Measurements from ENCODE around the gene CDK10. TPM values are rescaled to one million over a fixed set of nuclear protein-coding genes. Genes with fewer than 3 reads are reported as not detected.

CDK10 gene
- total and polyA plus RNA-seq, 10 of the 15 experiments (the other 5 are each of a cell fraction or from before 2014, with no cell fraction given) = 1.5 to 58.7 (median 36.0) TPM

DNA sequence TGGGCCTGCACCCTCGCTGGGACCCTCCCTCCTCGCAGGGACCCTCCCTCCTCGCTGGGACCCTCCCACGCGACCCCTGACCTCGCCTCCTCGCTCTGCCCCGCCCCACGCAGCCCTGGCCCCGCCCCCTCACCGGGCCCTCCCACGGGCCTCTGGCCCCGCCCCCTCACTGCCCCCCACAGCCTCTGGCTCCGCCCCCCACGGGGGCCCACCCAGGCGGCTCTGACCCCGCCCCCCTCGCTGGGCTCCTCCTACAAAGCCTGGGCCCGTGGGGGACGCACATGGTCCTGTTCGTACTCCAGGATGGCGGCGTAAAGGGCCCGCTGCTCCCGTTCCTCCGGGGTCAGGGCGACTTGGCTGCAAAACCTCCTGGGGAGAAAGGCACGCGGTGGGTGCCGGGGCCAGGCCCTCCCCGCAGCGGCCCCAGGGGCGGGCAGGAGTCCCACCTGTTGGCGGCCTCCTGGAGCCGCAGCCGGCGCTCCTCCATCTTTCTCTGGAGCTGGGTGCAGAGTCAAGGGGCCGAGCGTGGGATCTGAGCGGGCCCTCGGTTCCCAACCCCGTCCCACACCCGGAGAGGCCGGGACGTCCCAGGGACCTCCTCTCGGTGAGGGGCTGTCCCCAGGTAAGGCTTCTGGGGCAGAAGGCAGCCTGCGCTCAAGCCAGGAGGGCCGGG is 25.2 kb downstream of the CDK10 start (continued):
- no peak for TF ChIP-seq ATF7 (IDR thresholded peaks at IDR 0.05; ENCODE audit: low read depth)
- TF ChIP-seq HDGF (IDR thresholded peaks at IDR 0.05) = no peak
- TF ChIP-seq ZSCAN29 (IDR thresholded peaks at IDR 0.05) = no peak
- TF ChIP-seq, protein P1, sequence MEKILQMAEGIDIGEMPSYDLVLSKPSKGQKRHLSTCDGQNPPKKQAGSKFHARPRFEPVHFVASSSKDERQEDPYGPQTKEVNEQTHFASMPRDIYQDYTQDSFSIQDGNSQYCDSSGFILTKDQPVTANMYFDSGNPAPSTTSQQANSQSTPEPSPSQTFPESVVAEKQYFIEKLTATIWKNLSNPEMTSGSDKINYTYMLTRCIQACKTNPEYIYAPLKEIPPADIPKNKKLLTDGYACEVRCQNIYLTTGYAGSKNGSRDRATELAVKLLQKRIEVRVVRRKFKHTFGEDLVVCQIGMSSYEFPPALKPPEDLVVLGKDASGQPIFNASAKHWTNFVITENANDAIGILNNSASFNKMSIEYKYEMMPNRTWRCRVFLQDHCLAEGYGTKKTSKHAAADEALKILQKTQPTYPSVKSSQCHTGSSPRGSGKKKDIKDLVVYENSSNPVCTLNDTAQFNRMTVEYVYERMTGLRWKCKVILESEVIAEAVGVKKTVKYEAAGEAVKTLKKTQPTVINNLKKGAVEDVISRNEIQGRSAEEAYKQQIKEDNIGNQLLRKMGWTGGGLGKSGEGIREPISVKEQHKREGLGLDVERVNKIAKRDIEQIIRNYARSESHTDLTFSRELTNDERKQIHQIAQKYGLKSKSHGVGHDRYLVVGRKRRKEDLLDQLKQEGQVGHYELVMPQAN (conservative IDR thresholded peaks at IDR 0.05) = peak; percentile 59
- TF ChIP-seq TCF3 (IDR thresholded peaks at IDR 0.05; ENCODE audit: borderline replicate concordance, insufficient read depth, low read depth, low read length) = 0 out of 2 replicates have a peak, but pooled peaks have one; percentile 26
- no peak for TF ChIP-seq NBN (IDR thresholded peaks at IDR 0.05)
- no peak for TF ChIP-seq WRNIP1 (IDR thresholded peaks at IDR 0.05; ENCODE audit: borderline replicate concordance, low read depth, low read length)
- TF ChIP-seq, protein P2, sequence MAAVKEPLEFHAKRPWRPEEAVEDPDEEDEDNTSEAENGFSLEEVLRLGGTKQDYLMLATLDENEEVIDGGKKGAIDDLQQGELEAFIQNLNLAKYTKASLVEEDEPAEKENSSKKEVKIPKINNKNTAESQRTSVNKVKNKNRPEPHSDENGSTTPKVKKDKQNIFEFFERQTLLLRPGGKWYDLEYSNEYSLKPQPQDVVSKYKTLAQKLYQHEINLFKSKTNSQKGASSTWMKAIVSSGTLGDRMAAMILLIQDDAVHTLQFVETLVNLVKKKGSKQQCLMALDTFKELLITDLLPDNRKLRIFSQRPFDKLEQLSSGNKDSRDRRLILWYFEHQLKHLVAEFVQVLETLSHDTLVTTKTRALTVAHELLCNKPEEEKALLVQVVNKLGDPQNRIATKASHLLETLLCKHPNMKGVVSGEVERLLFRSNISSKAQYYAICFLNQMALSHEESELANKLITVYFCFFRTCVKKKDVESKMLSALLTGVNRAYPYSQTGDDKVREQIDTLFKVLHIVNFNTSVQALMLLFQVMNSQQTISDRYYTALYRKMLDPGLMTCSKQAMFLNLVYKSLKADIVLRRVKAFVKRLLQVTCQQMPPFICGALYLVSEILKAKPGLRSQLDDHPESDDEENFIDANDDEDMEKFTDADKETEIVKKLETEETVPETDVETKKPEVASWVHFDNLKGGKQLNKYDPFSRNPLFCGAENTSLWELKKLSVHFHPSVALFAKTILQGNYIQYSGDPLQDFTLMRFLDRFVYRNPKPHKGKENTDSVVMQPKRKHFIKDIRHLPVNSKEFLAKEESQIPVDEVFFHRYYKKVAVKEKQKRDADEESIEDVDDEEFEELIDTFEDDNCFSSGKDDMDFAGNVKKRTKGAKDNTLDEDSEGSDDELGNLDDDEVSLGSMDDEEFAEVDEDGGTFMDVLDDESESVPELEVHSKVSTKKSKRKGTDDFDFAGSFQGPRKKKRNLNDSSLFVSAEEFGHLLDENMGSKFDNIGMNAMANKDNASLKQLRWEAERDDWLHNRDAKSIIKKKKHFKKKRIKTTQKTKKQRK (IDR thresholded peaks at IDR 0.05; ENCODE audit: low read depth, low read length) = no peak
- peak; percentile 33; the same call in 1 of the 2 replicates for TF ChIP-seq LARP7 (IDR thresholded peaks at IDR 0.05)
- TF ChIP-seq BRCA1 (IDR thresholded peaks at IDR 0.05; ENCODE audit: low read depth, low read length) = no peak
- no peak for TF ChIP-seq MTA2 (IDR thresholded peaks at IDR 0.05; ENCODE audit: low read depth)
- TF ChIP-seq NFYB (IDR thresholded peaks at IDR 0.05; ENCODE audit: insufficient read depth, low read depth, low read length) = no peak
- TF ChIP-seq, protein P3, sequence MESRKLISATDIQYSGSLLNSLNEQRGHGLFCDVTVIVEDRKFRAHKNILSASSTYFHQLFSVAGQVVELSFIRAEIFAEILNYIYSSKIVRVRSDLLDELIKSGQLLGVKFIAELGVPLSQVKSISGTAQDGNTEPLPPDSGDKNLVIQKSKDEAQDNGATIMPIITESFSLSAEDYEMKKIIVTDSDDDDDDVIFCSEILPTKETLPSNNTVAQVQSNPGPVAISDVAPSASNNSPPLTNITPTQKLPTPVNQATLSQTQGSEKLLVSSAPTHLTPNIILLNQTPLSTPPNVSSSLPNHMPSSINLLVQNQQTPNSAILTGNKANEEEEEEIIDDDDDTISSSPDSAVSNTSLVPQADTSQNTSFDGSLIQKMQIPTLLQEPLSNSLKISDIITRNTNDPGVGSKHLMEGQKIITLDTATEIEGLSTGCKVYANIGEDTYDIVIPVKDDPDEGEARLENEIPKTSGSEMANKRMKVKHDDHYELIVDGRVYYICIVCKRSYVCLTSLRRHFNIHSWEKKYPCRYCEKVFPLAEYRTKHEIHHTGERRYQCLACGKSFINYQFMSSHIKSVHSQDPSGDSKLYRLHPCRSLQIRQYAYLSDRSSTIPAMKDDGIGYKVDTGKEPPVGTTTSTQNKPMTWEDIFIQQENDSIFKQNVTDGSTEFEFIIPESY (IDR thresholded peaks at IDR 0.05) = no peak
- TF ChIP-seq, protein P4, sequence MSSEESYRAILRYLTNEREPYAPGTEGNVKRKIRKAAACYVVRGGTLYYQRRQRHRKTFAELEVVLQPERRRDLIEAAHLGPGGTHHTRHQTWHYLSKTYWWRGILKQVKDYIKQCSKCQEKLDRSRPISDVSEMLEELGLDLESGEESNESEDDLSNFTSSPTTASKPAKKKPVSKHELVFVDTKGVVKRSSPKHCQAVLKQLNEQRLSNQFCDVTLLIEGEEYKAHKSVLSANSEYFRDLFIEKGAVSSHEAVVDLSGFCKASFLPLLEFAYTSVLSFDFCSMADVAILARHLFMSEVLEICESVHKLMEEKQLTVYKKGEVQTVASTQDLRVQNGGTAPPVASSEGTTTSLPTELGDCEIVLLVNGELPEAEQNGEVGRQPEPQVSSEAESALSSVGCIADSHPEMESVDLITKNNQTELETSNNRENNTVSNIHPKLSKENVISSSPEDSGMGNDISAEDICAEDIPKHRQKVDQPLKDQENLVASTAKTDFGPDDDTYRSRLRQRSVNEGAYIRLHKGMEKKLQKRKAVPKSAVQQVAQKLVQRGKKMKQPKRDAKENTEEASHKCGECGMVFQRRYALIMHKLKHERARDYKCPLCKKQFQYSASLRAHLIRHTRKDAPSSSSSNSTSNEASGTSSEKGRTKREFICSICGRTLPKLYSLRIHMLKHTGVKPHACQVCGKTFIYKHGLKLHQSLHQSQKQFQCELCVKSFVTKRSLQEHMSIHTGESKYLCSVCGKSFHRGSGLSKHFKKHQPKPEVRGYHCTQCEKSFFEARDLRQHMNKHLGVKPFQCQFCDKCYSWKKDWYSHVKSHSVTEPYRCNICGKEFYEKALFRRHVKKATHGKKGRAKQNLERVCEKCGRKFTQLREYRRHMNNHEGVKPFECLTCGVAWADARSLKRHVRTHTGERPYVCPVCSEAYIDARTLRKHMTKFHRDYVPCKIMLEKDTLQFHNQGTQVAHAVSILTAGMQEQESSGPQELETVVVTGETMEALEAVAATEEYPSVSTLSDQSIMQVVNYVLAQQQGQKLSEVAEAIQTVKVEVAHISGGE (CRISPR knock-in tag; IDR thresholded peaks at IDR 0.05) = no peak
- TF ChIP-seq, protein P5, sequence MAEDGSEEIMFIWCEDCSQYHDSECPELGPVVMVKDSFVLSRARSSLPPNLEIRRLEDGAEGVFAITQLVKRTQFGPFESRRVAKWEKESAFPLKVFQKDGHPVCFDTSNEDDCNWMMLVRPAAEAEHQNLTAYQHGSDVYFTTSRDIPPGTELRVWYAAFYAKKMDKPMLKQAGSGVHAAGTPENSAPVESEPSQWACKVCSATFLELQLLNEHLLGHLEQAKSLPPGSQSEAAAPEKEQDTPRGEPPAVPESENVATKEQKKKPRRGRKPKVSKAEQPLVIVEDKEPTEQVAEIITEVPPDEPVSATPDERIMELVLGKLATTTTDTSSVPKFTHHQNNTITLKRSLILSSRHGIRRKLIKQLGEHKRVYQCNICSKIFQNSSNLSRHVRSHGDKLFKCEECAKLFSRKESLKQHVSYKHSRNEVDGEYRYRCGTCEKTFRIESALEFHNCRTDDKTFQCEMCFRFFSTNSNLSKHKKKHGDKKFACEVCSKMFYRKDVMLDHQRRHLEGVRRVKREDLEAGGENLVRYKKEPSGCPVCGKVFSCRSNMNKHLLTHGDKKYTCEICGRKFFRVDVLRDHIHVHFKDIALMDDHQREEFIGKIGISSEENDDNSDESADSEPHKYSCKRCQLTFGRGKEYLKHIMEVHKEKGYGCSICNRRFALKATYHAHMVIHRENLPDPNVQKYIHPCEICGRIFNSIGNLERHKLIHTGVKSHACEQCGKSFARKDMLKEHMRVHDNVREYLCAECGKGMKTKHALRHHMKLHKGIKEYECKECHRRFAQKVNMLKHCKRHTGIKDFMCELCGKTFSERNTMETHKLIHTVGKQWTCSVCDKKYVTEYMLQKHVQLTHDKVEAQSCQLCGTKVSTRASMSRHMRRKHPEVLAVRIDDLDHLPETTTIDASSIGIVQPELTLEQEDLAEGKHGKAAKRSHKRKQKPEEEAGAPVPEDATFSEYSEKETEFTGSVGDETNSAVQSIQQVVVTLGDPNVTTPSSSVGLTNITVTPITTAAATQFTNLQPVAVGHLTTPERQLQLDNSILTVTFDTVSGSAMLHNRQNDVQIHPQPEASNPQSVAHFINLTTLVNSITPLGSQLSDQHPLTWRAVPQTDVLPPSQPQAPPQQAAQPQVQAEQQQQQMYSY (CRISPR knock-in tag; IDR thresholded peaks at IDR 0.05) = no peak
